HG03196 (cell line): Measurements from ENCODE around the gene RIMBP3C.
"Not testable (repeated sequence)": the region's sequence is repeated elsewhere in the genome, so short reads cannot be mapped to it uniquely, and the experiment has no call there.

Source experiments
- ATAC-seq: cut with Tn5 transposase; IDR thresholded peaks from one replicate; pipeline ENCODE4 v1.9.1; 2021; ENCODE audit not compliant: unreplicated experiment

The RIMBP3C gene

GRCh38 chr22:21532863-21533648, 18.2 kb downstream of the RIMBP3C start:
- ATAC-seq: not testable (repeated sequence)

- ATAC-seq: not testable (repeated sequence)
These were observed 19.7 kb downstream of the RIMBP3C start for GRCh38 chr22:21531525-21531924.

- not testable (repeated sequence) for ATAC-seq
These were observed 24.4 kb downstream of the RIMBP3C start for GRCh38 chr22:21526705-21527500.

GRCh38 chr22:21516970-21517764, 34.1 kb downstream of the RIMBP3C start:
- peak; percentile 82 for ATAC-seq

- ATAC-seq: not testable (repeated sequence)
These were observed 34.7 kb downstream of the RIMBP3C start for GRCh38 chr22:21516522-21516921.

- ATAC-seq: not testable (repeated sequence)
These were observed 36.0 kb downstream of the RIMBP3C start for GRCh38 chr22:21515234-21515633.

- ATAC-seq: not testable (repeated sequence)
These were observed 37.1 kb downstream of the RIMBP3C start for GRCh38 chr22:21514117-21514516.

- not testable (repeated sequence) for ATAC-seq
These were observed 39.2 kb downstream of the RIMBP3C start for GRCh38 chr22:21512022-21512421.

- not testable (repeated sequence) for ATAC-seq
These were observed 40.9 kb downstream of the RIMBP3C start for GRCh38 chr22:21510397-21510796.

GRCh38 chr22:21499623-21500506, 51.4 kb downstream of the RIMBP3C start:
- ATAC-seq: not testable (repeated sequence)

- ATAC-seq: not testable (repeated sequence)
These were observed 52.8 kb downstream of the RIMBP3C start for GRCh38 chr22:21498489-21498888.

- ATAC-seq: not testable (repeated sequence)
These were observed 53.3 kb downstream of the RIMBP3C start for GRCh38 chr22:21497984-21498383.
